Measurements from ENCODE around the gene CLCN1. TPM values are rescaled to one million over a fixed set of nuclear protein-coding genes. Genes with fewer than 3 reads are reported as not detected.

Gene CLCN1
- total and polyA plus RNA-seq, 2 of the 4 experiments (the other 2 are of a cell fraction): not detected

GRCh38 chr7:143281529-143281928, 34.4 kb upstream of the CLCN1 start:
- POLR2A ChIA-PET (ENCODE audit: unreplicated experiment): no interaction called here

More at GRCh38 chr7:143281529-143281928, 34.4 kb upstream of the CLCN1 start:
- Histone ChIP-seq H4K8ac (ENCODE audit: low read depth in 2 of 2, low read length in 2 of 2) (no peak overlapping the region), H3K23ac (ENCODE audit: low read depth, low read length) (no peak overlapping the region), H3K36me3 (ENCODE audit: control insufficient read depth, insufficient read depth, low read length) (no peaks in the 10 kb centered on the region), H3K4me1 (ENCODE audit: control insufficient read depth, insufficient read depth, low read length) (no peaks in the 10 kb centered on the region), H2AK9ac (replicated peaks; ENCODE audit: low read depth, low read length, poor library complexity) (no peak overlapping the region), H4K5ac (ENCODE audit: low read depth, low read length) (no peak overlapping the region), H3K4me2 (ENCODE audit: low read depth, low read length) (no peak overlapping the region), H3K4ac (ENCODE audit: low read depth, low read length) (no peak overlapping the region), H3K9me1 (ENCODE audit: insufficient read depth, low read length) (no peaks in the 10 kb centered on the region), H2BK20ac (ENCODE audit: low read depth, low read length) (no peak overlapping the region), H3K56ac (ENCODE audit: extremely low read depth, insufficient read depth, low read length) (no peak overlapping the region), H2AFZ (replicated peaks; ENCODE audit: low read length, poor library complexity) (no peak overlapping the region), H2BK120ac (ENCODE audit: low read depth, low read length) (no peak overlapping the region), H3K9ac (ENCODE audit: low read depth, low read length) (no peak overlapping the region), H4K20me1 (ENCODE audit: insufficient read depth, low read length) (no peaks in the 10 kb centered on the region), H2BK5ac (ENCODE audit: low read depth, low read length, poor library complexity, severe bottlenecking) (no peak overlapping the region), H3K18ac (ENCODE audit: low read depth, low read length) (no peak overlapping the region), H3K27me3 (ENCODE audit: control insufficient read depth, insufficient read depth, low read length) (no peaks in the 10 kb centered on the region), H2AK5ac (ENCODE audit: low read depth, low read length) (no peak overlapping the region), H3K27ac (ENCODE audit: insufficient read depth, low read length) (no peak overlapping the region), H3K14ac (replicated peaks; ENCODE audit: low read depth, low read length) (no peak overlapping the region), H2BK15ac (ENCODE audit: low read depth, low read length) (no peak overlapping the region), H3K79me1 (ENCODE audit: low read depth in 1 of 2, low read length in 2 of 2) (no peaks in the 10 kb centered on the region), H4K91ac (ENCODE audit: insufficient read depth, low read depth, low read length) (no peak overlapping the region), H3K9me3 (ENCODE audit: control insufficient read depth, insufficient read depth, low read length) (no peaks in the 10 kb centered on the region), H3K4me3 (ENCODE audit: insufficient read depth, low read depth, low read length) (no peak overlapping the region)
- intact Hi-C loops (cut with micrococcal nuclease) (no loop called here), dilution Hi-C loops (cut with HindIII; ENCODE audit: low sequenced_read_pairs, unreplicated experiment) (no loop called here), in situ Hi-C loops (cut with MboI; ENCODE audit: low sequenced_read_pairs) (no loop called here)
- DNase-seq: no peak
- WGBS, 2 experiments (ENCODE audit: extremely low coverage in 2 of 2, insufficient read length in 1 of 2): no CpG with 5 or more reads among the region's 2 CpGs
- TF ChIP-seq MXI1 (IDR thresholded peaks at IDR 0.05; ENCODE audit: borderline replicate concordance, low read depth, low read length): no peak
- no peak for TF ChIP-seq ELK1 (IDR thresholded peaks at IDR 0.05; ENCODE audit: borderline replicate concordance, low read depth, low read length)
- TF ChIP-seq, protein P1, sequence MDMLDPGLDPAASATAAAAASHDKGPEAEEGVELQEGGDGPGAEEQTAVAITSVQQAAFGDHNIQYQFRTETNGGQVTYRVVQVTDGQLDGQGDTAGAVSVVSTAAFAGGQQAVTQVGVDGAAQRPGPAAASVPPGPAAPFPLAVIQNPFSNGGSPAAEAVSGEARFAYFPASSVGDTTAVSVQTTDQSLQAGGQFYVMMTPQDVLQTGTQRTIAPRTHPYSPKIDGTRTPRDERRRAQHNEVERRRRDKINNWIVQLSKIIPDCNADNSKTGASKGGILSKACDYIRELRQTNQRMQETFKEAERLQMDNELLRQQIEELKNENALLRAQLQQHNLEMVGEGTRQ (IDR thresholded peaks at IDR 0.05; ENCODE audit: low read depth, low read length): no peak
- TF ChIP-seq RAD21 (IDR thresholded peaks at IDR 0.05; ENCODE audit: low read length): no peak
- TF ChIP-seq CHD1 (IDR thresholded peaks at IDR 0.05; ENCODE audit: low read depth, low read length): no peak
- ATAC-seq (ENCODE audit: low read depth): no peak
- CTCF ChIA-PET: no interaction called here
- BruUV-seq (replicated peaks): no TSS peak

Data from IMR-90 (cell line).